OCI-LY3 (cell line): ENCODE measurements around the gene DIPK1C.
A peak's percentile ranks its signal among the peaks of the same experiment; 100 is the strongest.

Experiments
- H2AFZ ChIP-seq: fragments of 200-600, 300-600 bp; shearing (Covaris generic); 2 replicates; pipeline ENCODE4 v1.6.0; 2014; ENCODE audit warnings: antibody characterized with exemption, low read depth, low read length
- H3K27ac ChIP-seq: fragments of 200-600, 300-600 bp; sonication (generic); 2 replicates; pipeline ENCODE4 v1.5.1; 2014; ENCODE audit warnings: mild to moderate bottlenecking, low read length, moderate library complexity, mixed read lengths
- H3K27me3 ChIP-seq: fragments of 200-600, 300-600 bp; sonication (generic); 2 replicates; pipeline ENCODE4 v1.6.1; 2014; ENCODE audit warnings: low read depth, low read length, mixed read lengths
- H3K36me3 ChIP-seq: fragments of 200-600, 300-600 bp; sonication (generic); replicated peaks from 2 replicates; pipeline ENCODE3; 2014; ENCODE audit warnings: low read depth, low read length, mixed read lengths
- H3K4me1 ChIP-seq: fragments of 300-600, 200-600 bp; sonication (generic); 2 replicates; pipeline ENCODE4 v1.6.1; 2014; ENCODE audit warnings: low read length, mixed read lengths
- H3K4me2 ChIP-seq: fragments of 200-600, 300-600 bp; sonication (generic); 2 replicates; pipeline ENCODE4 v1.6.1; 2014; ENCODE audit warnings: low read length, mixed read lengths
- H3K4me3 ChIP-seq: fragments of 300-600, 200-600 bp; sonication (generic); 2 replicates; pipeline ENCODE4 v1.5.1; 2014; ENCODE audit warnings: antibody characterized with exemption, mild to moderate bottlenecking, low read length, moderate library complexity
- H3K79me2 ChIP-seq: fragments of 300-600, 200-600 bp; shearing (Covaris generic); 2 replicates; pipeline ENCODE4 v1.6.1; 2014; ENCODE audit warnings: mild to moderate bottlenecking, low read length, mixed read lengths
- H3K9ac ChIP-seq: fragments of 300-600, 200-600 bp; shearing (Covaris generic); 2 replicates; pipeline ENCODE4 v1.6.0; 2014; ENCODE audit warnings: mild to moderate bottlenecking, low read length, moderate library complexity
- H3K9me3 ChIP-seq: fragments of 200-600, 300-600 bp; shearing (Covaris generic); 2 replicates; pipeline ENCODE4 v1.6.1; 2014; ENCODE audit warnings: low read length, mixed read lengths; ENCODE audit not compliant: insufficient read depth
- H4K20me1 ChIP-seq: fragments of 200-600, 300-600 bp; sonication (generic); 2 replicates; pipeline ENCODE4 v1.6.1; 2016; ENCODE audit warnings: low read length, mixed read lengths; ENCODE audit not compliant: insufficient read depth
- EZH2phosphoT487 ChIP-seq: fragments of 200-600 bp; shearing (Covaris generic); IDR thresholded peaks from 2 replicates; pipeline ENCODE4 v1.6.1; 2018; ENCODE audit warnings: antibody characterized with exemption, mixed run types, low read depth
- TF ChIP-seq, protein P1 (sequence below): fragments of 200-600, 300-600 bp; sonication (generic); IDR thresholded peaks from 2 replicates; pipeline ENCODE4 v1.5.1; 2014; ENCODE audit warnings: antibody characterized with exemption, low read length, low read depth

The DIPK1C gene

DNA sequence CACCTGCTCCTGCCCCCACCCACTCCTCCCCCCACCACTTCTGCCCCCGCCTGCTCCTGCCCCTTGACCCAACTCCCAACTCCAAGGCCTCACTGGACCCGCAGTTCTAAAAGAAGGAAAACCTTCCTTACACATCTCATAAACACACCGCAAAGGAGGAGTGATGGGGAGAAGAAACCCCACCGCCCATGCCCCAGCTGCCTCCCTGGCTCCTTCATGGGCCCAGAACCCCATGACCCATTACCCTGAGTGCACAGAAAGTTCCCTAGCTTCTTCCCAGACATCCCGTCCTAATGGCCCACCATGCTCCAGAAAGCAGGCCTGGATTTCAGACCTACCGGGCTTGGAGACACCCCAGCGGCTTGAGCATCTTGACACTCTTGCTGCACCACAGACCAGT lies 21.2 kb upstream of the DIPK1C start:
- no peaks in the 10 kb centered on the region for H4K20me1 ChIP-seq
- H3K36me3 ChIP-seq: no peaks in the 10 kb centered on the region
- peaks cover 16% of the 10 kb centered on the region for H3K27me3 ChIP-seq
- H3K4me2 ChIP-seq: no peak overlapping the region
- H3K4me3 ChIP-seq: no peak overlapping the region
- H2AFZ ChIP-seq: no peak overlapping the region
- no peaks in the 10 kb centered on the region for H3K9me3 ChIP-seq
- no peak overlapping the region for H3K9ac ChIP-seq
- H3K79me2 ChIP-seq: no peaks in the 10 kb centered on the region
- no peaks in the 10 kb centered on the region for H3K4me1 ChIP-seq
- TF ChIP-seq EZH2phosphoT487: no peak
- TF ChIP-seq, protein P1, sequence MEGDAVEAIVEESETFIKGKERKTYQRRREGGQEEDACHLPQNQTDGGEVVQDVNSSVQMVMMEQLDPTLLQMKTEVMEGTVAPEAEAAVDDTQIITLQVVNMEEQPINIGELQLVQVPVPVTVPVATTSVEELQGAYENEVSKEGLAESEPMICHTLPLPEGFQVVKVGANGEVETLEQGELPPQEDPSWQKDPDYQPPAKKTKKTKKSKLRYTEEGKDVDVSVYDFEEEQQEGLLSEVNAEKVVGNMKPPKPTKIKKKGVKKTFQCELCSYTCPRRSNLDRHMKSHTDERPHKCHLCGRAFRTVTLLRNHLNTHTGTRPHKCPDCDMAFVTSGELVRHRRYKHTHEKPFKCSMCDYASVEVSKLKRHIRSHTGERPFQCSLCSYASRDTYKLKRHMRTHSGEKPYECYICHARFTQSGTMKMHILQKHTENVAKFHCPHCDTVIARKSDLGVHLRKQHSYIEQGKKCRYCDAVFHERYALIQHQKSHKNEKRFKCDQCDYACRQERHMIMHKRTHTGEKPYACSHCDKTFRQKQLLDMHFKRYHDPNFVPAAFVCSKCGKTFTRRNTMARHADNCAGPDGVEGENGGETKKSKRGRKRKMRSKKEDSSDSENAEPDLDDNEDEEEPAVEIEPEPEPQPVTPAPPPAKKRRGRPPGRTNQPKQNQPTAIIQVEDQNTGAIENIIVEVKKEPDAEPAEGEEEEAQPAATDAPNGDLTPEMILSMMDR: no peak
- no peak overlapping the region for H3K27ac ChIP-seq

DNA sequence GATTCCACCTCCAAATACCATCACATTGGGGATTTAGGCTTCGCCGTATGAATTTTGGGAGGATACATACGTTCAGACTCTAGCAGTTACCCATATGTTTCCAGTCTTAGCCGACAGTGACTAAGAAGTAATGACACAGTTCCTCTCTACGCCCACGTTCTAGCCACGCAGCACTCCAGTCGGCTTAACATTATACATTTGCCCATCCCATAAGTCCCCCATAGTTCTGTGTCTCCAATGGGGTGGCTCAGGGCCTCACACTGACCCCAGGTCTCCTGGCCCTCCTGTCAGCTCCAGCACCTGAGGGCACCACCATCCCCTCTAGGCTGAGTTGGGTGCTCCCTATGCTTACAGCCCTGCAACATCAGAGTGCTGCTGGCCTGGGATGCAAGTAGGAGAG lies 20.7 kb upstream of the DIPK1C start:
- no peaks in the 10 kb centered on the region for H3K9me3 ChIP-seq
- H4K20me1 ChIP-seq: no peaks in the 10 kb centered on the region
- H3K4me3 ChIP-seq: no peak overlapping the region
- H3K4me2 ChIP-seq: no peak overlapping the region
- H3K79me2 ChIP-seq: no peaks in the 10 kb centered on the region
- H3K27ac ChIP-seq: no peak overlapping the region
- no peak overlapping the region for H2AFZ ChIP-seq
- peaks cover 16% of the 10 kb centered on the region for H3K27me3 ChIP-seq
- H3K36me3 ChIP-seq: no peaks in the 10 kb centered on the region
- no peaks in the 10 kb centered on the region for H3K4me1 ChIP-seq
- no peak for TF ChIP-seq EZH2phosphoT487
- TF ChIP-seq, protein P1: no peak
- no peak overlapping the region for H3K9ac ChIP-seq

DNA sequence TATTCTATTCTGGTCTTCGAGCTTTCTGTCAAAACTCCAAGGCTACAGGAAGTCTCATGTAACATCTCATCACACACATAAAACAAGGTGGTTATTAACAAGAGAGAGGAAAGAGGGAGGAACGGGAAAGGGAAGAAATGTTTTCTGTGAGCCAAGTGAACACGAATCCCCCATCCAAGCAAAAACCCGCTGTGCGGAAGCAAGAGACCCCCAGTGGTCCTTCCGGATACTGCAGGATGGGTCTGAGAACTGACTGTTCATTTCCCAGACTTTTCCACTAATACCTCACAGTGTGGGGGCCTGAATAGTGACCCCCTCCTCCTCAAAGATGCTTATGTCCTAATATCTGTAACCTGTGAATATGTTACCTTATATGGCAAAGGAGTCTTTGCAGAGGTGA lies 19.0 kb upstream of the DIPK1C start:
- Histone ChIP-seq H3K4me1 (no peaks in the 10 kb centered on the region), H3K9me3 (no peaks in the 10 kb centered on the region), H3K9ac (no peak overlapping the region), H3K4me2 (no peak overlapping the region), H3K27ac (no peak overlapping the region), H3K79me2 (no peaks in the 10 kb centered on the region), H3K27me3 (peaks cover 27% of the 10 kb centered on the region), H4K20me1 (no peaks in the 10 kb centered on the region), H3K4me3 (no peak overlapping the region), H3K36me3 (no peaks in the 10 kb centered on the region), H2AFZ (no peak overlapping the region)
- TF ChIP-seq, protein P1: peak; percentile 52
- no peak for TF ChIP-seq EZH2phosphoT487

DNA sequence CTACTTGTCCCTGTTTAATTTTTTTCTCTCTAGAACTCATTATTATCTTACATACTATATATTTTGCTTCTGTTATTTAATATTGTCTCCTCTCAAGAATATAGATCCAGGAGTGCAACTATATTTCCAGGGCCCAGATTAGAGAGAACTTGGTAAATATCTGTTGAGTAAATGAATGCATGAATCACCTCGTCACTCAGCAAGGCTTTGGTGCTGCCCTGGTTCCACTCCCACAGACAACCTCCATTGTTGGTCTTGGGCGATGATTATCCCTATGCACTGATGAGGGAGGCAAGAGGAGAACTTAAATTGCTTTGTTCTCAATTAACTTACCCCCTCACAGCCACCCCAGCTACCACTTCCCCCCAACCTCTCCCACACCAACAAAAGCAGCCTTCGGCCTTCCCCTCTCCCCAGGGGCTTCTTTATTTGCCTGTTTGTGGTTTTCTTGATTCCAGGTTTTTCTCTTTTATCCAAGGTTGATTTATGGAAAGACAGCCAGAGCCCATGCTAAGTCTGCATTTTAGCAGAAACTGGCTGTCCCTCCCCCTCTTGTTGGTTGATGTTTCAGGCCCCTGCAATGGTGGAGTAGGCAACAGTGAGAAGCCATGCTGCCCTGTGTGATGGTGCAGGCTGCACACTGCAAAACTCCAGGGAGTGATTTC lies 17.0 kb upstream of the DIPK1C start:
- H3K27ac ChIP-seq: no peak overlapping the region
- peaks cover 10% of the 10 kb centered on the region; the same call in 1 of the 2 replicates for H3K9me3 ChIP-seq
- no peak overlapping the region for H3K9ac ChIP-seq
- H3K36me3 ChIP-seq: no peaks in the 10 kb centered on the region
- no peaks in the 10 kb centered on the region for H3K4me1 ChIP-seq
- H3K4me3 ChIP-seq: no peak overlapping the region
- peaks cover 39% of the 10 kb centered on the region for H3K27me3 ChIP-seq
- H3K4me2 ChIP-seq: no peak overlapping the region
- no peak overlapping the region for H2AFZ ChIP-seq
- no peaks in the 10 kb centered on the region for H4K20me1 ChIP-seq
- no peaks in the 10 kb centered on the region for H3K79me2 ChIP-seq
- TF ChIP-seq, protein P1: no peak
- TF ChIP-seq EZH2phosphoT487: no peak
